GM10266 (cell line): Measurements from ENCODE around the gene PIK3R1.
A peak's percentile ranks its signal among the peaks of the same experiment; 100 is the strongest.

ENCODE experiments used
- DNase-seq: peaks from one replicate; pipeline ENCODE4 v3.0.0; 2012; ENCODE audit errors: extremely low spot score
- TF ChIP-seq, protein P1 (sequence below): IDR thresholded peaks from 2 replicates; pipeline ENCODE4 v1.5.1; 2012; ENCODE audit warnings: mild to moderate bottlenecking, low read depth; ENCODE audit not compliant: control insufficient read depth, insufficient read depth; ENCODE audit errors: missing control alignments

Gene PIK3R1

DNA sequence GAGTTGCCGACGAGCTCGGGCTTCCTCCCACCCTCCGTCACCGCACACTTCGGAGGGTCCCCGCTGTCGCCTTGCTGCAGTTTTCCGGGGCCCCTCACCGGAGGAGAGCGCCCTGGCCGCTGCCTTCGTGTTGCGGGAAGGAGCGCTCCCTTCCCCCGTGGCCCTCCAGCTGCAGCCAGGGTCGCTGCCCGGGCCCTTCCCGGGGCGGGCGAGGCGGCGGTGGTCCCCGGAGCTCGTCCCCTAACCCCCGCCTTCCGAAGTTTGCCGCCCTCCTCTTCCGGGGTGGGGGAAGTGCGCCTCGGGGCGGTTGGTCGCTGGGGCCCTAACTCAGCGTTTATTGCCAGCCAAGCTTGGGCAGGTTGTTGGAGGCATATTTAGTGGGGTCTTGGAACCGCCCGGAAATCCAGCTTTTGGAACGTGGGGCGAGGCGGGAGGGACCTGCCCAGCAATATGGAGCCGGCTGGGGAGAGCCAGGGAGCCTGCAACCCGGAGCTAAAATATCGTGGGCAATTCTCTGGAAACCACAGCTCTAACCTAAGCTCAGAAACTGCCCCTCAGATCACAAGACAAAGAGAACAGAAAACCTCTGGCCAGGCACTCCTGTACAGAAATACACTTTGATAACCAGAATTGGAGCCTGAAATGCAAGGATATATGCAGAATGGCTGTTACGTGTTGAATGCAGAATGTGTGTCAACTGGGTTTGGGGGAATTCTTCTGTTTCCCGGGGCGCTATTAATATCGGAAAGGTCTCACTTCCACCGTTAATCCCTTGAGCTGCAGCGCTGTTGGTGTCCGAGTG, 890 bp downstream of the PIK3R1 start:
- peak; percentile 76 for DNase-seq

GRCh38 chr5:68217047-68217355, 1.4 kb downstream of the PIK3R1 start:
- TF ChIP-seq, protein P1, sequence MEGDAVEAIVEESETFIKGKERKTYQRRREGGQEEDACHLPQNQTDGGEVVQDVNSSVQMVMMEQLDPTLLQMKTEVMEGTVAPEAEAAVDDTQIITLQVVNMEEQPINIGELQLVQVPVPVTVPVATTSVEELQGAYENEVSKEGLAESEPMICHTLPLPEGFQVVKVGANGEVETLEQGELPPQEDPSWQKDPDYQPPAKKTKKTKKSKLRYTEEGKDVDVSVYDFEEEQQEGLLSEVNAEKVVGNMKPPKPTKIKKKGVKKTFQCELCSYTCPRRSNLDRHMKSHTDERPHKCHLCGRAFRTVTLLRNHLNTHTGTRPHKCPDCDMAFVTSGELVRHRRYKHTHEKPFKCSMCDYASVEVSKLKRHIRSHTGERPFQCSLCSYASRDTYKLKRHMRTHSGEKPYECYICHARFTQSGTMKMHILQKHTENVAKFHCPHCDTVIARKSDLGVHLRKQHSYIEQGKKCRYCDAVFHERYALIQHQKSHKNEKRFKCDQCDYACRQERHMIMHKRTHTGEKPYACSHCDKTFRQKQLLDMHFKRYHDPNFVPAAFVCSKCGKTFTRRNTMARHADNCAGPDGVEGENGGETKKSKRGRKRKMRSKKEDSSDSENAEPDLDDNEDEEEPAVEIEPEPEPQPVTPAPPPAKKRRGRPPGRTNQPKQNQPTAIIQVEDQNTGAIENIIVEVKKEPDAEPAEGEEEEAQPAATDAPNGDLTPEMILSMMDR, result no peak
- no peak for DNase-seq

More for the DNA sequence above, 890 bp downstream of the PIK3R1 start:
- TF ChIP-seq, protein P1, result peak; percentile 26

GRCh38 chr5:68217528-68217927, 2.0 kb downstream of the PIK3R1 start:
- no peak for DNase-seq
- TF ChIP-seq, protein P1, result no peak

GRCh38 chr5:68219161-68219816, 3.7 kb downstream of the PIK3R1 start:
- TF ChIP-seq, protein P1, result no peak
- DNase-seq, result no peak

DNA sequence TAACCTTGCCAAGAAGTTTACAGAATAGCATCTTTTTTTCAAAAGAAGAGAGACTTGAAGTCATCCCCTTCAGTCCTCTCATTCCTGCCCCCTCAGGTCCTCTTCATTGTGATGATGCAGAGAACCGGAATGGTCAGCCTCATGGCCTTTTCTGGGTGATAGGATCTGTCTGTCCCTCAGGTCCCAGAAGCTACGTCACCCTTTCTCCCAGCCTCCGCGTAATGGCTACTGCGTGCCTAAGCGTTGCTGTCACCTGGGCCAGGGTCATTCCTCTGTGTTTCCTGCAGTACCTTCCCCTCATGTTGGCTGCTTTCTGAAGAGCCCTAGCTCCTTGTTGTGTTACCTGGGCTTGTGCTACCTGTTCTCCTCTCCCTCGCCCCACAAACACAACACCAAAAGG, 4.7 kb downstream of the PIK3R1 start:
- TF ChIP-seq, protein P1, result no peak
- no peak for DNase-seq

DNA sequence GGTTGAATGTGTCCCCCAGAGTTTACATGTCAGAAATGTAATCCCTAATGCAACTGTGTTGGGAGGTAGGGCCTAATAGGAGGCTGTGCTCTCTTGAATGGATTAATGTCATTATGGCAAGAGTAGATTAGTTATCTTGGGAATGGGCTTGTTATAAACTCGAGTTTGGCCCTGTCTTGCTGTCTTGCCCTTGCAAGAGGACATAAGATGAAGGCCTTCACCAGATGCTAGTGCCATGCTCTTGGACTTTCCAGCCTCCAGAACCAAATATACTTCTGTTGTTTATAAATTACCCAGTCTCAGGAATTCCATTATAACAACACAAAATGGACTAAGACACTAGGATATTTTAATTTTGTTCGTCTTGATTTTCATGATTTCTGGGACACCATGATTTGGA, 5.4 kb downstream of the PIK3R1 start:
- DNase-seq, result no peak
- TF ChIP-seq, protein P1, result no peak

- TF ChIP-seq, protein P1, result no peak
- DNase-seq, result no peak
These were observed 5.9 kb downstream of the PIK3R1 start for GRCh38 chr5:68221488-68221887.
